ENCODE results near the gene NIF3L1. TPM values are rescaled to one million over a fixed set of nuclear protein-coding genes. Genes with fewer than 3 reads are reported as not detected.

Gene NIF3L1
- total and polyA plus RNA-seq, 2 of the 13 experiments (the other 11 are each of a cell fraction or from before 2014, with no cell fraction given) = 67.9 to 75.2 TPM

DNA sequence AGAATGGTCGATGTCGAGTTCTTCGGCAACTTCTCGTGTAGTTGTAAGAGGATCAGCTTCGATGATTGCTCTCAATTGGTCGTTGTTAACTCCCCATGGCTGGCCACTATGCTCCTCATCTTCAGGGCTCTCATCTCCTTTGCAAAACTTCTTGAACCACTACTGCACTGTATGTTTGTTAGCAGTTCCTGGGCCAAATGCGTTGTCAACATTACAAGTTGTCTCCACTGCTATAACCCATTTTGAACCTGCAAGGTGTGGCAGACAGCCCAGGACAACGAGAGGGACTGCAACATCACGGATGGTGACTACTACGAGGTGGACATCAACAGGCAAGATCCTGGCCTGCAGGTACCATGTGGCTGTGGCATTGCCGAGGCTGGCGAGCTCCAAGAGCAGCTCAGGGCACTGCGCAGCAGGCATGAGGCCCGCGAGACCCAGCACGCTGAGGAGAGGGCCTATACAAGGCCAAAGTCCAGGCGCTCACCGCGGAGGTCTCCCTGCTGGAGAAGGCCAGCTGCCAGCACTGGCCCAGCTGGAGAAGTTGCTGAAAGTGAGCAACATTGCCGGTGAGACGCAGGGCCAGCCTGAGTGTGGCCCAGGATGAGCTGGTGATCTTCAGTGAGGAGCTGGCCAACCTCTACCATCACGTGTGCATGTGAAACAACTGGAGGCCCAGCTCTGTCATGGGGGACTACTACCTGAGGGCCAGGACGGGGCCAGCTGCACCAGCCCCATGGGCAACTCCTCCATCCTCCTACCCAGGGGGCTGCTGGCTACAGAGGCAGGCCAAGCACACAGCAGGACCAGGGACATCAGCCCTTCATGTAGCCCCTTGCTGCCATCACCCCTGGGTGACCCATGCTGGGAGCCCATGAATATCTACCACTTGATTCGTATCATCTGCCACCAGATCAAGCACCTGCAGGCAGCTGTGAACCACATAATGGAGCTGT, 44.9 kb upstream of the NIF3L1 start (continued):
- TF ChIP-seq NFKB2 (CRISPR knock-in tag; IDR thresholded peaks at IDR 0.05; ENCODE audit: borderline replicate concordance) (peak; percentile 87), KDM1A (CRISPR knock-in tag; IDR thresholded peaks at IDR 0.05) (0 out of 2 replicates have a peak, but pooled peaks have one; percentile 41), ZNF263 (CRISPR knock-in tag; IDR thresholded peaks at IDR 0.05) (peak; percentile 77; the same call in 1 of the 2 replicates), NFE2L1 (CRISPR knock-in tag; IDR thresholded peaks at IDR 0.05; ENCODE audit: borderline replicate concordance) (peak; percentile 49; the same call in 1 of the 2 replicates), ZNF790 (CRISPR knock-in tag; IDR thresholded peaks at IDR 0.05; ENCODE audit: borderline replicate concordance) (no peak), REXO4 (CRISPR knock-in tag; IDR thresholded peaks at IDR 0.05; ENCODE audit: borderline replicate concordance) (no peak), U2AF1 (optimal IDR thresholded peaks at IDR 0.05; ENCODE audit: low read depth, low read length) (no peak), PCBP2 (optimal IDR thresholded peaks at IDR 0.05; ENCODE audit: low read depth, low read length, poor library complexity, severe bottlenecking) (no peak), ZNF431 (CRISPR knock-in tag; IDR thresholded peaks at IDR 0.05; ENCODE audit: borderline replicate concordance, low read depth) (0 out of 2 replicates have a peak, but pooled peaks have one; percentile 40), ZNF143 (CRISPR knock-in tag; IDR thresholded peaks at IDR 0.05) (0 out of 2 replicates have a peak, but pooled peaks have one; percentile 30), KMT2B (CRISPR knock-in tag; IDR thresholded peaks at IDR 0.05) (peak; percentile 59; the same call in 1 of the 2 replicates), ZMAT3 (CRISPR knock-in tag; conservative IDR thresholded peaks at IDR 0.05) (no peak), ZNF33B (CRISPR knock-in tag; IDR thresholded peaks at IDR 0.05) (peak; percentile 64; the same call in 1 of the 2 replicates), HES4 (CRISPR knock-in tag; IDR thresholded peaks at IDR 0.05; ENCODE audit: borderline replicate concordance) (peak; percentile 59; the same call in 1 of the 2 replicates), FOXP1 (IDR thresholded peaks at IDR 0.05) (no peak), FOXP1 (CRISPR knock-in tag; IDR thresholded peaks at IDR 0.05) (no peak), ZNF205 (CRISPR knock-in tag; IDR thresholded peaks at IDR 0.05) (peak; percentile 26; the same call in 1 of the 2 replicates), ZNF891 (CRISPR knock-in tag; IDR thresholded peaks at IDR 0.05) (peak; percentile 71), HNRNPLL (IDR thresholded peaks at IDR 0.05; ENCODE audit: low read depth, low read length, poor library complexity, severe bottlenecking) (peak; percentile 45)
- TF ChIP-seq, protein P1, sequence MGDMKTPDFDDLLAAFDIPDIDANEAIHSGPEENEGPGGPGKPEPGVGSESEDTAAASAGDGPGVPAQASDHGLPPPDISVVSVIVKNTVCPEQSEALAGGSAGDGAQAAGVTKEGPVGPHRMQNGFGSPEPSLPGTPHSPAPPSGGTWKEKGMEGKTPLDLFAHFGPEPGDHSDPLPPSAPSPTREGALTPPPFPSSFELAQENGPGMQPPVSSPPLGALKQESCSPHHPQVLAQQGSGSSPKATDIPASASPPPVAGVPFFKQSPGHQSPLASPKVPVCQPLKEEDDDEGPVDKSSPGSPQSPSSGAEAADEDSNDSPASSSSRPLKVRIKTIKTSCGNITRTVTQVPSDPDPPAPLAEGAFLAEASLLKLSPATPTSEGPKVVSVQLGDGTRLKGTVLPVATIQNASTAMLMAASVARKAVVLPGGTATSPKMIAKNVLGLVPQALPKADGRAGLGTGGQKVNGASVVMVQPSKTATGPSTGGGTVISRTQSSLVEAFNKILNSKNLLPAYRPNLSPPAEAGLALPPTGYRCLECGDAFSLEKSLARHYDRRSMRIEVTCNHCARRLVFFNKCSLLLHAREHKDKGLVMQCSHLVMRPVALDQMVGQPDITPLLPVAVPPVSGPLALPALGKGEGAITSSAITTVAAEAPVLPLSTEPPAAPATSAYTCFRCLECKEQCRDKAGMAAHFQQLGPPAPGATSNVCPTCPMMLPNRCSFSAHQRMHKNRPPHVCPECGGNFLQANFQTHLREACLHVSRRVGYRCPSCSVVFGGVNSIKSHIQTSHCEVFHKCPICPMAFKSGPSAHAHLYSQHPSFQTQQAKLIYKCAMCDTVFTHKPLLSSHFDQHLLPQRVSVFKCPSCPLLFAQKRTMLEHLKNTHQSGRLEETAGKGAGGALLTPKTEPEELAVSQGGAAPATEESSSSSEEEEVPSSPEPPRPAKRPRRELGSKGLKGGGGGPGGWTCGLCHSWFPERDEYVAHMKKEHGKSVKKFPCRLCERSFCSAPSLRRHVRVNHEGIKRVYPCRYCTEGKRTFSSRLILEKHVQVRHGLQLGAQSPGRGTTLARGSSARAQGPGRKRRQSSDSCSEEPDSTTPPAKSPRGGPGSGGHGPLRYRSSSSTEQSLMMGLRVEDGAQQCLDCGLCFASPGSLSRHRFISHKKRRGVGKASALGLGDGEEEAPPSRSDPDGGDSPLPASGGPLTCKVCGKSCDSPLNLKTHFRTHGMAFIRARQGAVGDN (CRISPR knock-in tag; IDR thresholded peaks at IDR 0.05) = peak; percentile 100
- TF ChIP-seq, protein P2, sequence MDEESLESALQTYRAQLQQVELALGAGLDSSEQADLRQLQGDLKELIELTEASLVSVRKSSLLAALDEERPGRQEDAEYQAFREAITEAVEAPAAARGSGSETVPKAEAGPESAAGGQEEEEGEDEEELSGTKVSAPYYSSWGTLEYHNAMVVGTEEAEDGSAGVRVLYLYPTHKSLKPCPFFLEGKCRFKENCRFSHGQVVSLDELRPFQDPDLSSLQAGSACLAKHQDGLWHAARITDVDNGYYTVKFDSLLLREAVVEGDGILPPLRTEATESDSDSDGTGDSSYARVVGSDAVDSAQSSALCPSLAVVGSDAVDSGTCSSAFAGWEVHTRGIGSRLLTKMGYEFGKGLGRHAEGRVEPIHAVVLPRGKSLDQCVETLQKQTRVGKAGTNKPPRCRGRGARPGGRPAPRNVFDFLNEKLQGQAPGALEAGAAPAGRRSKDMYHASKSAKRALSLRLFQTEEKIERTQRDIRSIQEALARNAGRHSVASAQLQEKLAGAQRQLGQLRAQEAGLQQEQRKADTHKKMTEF (CRISPR knock-in tag; IDR thresholded peaks at IDR 0.05) = peak; percentile 49; the same call in 1 of the 2 replicates
- TF ChIP-seq, protein P3, sequence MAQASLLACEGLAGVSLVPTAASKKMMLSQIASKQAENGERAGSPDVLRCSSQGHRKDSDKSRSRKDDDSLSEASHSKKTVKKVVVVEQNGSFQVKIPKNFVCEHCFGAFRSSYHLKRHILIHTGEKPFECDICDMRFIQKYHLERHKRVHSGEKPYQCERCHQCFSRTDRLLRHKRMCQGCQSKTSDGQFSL (CRISPR knock-in tag; IDR thresholded peaks at IDR 0.05) = no peak
- TF ChIP-seq, protein P4, sequence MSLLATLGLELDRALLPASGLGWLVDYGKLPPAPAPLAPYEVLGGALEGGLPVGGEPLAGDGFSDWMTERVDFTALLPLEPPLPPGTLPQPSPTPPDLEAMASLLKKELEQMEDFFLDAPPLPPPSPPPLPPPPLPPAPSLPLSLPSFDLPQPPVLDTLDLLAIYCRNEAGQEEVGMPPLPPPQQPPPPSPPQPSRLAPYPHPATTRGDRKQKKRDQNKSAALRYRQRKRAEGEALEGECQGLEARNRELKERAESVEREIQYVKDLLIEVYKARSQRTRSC (CRISPR knock-in tag; IDR thresholded peaks at IDR 0.05; ENCODE audit: low read depth) = peak; percentile 74; the same call in 1 of the 2 replicates
